ENCODE measurements around the gene STK39.

GRCh38 chr2:167924556-167924955 lies 322.8 kb downstream of the STK39 start:
- TF ChIP-seq ZNF274 (IDR thresholded peaks at IDR 0.05; ENCODE audit: low read depth, low read length) (no peak), SUZ12 (IDR thresholded peaks at IDR 0.05; ENCODE audit: extremely low read depth, insufficient read depth, insufficient read length) (no peak), YY1 (IDR thresholded peaks at IDR 0.05; ENCODE audit: insufficient read depth, insufficient read length) (no peak)
